Measurements from ENCODE around the gene CLSTN2. TPM values are rescaled to one million over a fixed set of nuclear protein-coding genes. Genes with fewer than 3 reads are reported as not detected.

CLSTN2 gene
- total RNA-seq, 1 experiment from 2014 or later: 0.68 TPM

DNA sequence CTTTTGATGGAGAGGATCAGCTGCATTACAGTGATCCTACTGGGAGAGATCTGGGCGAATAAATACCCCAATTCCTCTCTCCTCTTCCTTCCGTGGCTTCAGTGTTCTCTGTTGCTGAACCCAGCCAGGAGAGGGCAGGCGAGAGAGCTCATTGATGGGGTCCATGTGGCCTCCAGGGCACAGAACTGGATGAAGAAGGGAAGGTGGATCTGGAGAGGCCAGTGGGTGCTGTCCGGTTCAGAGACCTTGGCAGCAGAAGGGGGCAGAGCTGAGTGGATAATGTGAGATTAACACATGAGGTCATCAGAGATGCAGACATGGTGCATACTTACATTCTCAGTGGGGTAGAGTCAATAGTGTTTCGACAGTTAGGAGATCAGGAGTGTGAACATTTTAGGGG lies 193.6 kb downstream of the CLSTN2 start:
- no peak overlapping the region for H2AK5ac ChIP-seq (ENCODE audit: insufficient read length, low read length)
- no peak overlapping the region for H2BK15ac ChIP-seq (ENCODE audit: low read depth, low read length)
- no peaks in the 10 kb centered on the region for H3K27me3 ChIP-seq (ENCODE audit: insufficient read depth, low read length)
- no peaks in the 10 kb centered on the region for H3K23me2 ChIP-seq (ENCODE audit: insufficient read length, low read depth, low read length, poor library complexity, severe bottlenecking)
- H3K56ac ChIP-seq (ENCODE audit: insufficient read length, low read depth, low read length): no peak overlapping the region
- H3K36me3 Mint-ChIP-seq (ENCODE audit: insufficient read depth in 1 of 3, low read depth in 3 of 3): no peaks in the 10 kb centered on the region
- H3K23ac ChIP-seq (ENCODE audit: insufficient read length, low read depth, low read length): no peak overlapping the region
- H2AFZ ChIP-seq (ENCODE audit: low read length): no peak overlapping the region
- no peak overlapping the region for H3K18ac ChIP-seq (ENCODE audit: insufficient read length, low read depth, low read length)
- no peak overlapping the region for H2BK5ac ChIP-seq (ENCODE audit: insufficient read length, low read length)
- H3K79me2 ChIP-seq (ENCODE audit: insufficient read depth, low read length): no peaks in the 10 kb centered on the region
- H2BK120ac ChIP-seq (ENCODE audit: low read depth, low read length, poor library complexity, severe bottlenecking): no peak overlapping the region
- peaks cover 13 to 14% of the 10 kb centered on the region in 2 experiments for H3K4me1 Mint-ChIP-seq
- peaks cover 4% of the 10 kb centered on the region; the same call in 1 of the 2 replicates for H3K27me3 Mint-ChIP-seq (ENCODE audit: low read depth)
- no peaks in the 10 kb centered on the region for H3K9me3 ChIP-seq (ENCODE audit: control insufficient read depth, low read depth, low read length)
- no peak overlapping the region for H3K4me2 ChIP-seq (ENCODE audit: insufficient read depth, insufficient read length, low read length)
- no peak overlapping the region for H4K5ac ChIP-seq (ENCODE audit: insufficient read length, low read depth, low read length)
- H2BK12ac ChIP-seq (ENCODE audit: insufficient read length, low read depth, low read length): no peak overlapping the region
- no peak overlapping the region for H3K9ac ChIP-seq (ENCODE audit: extremely low read depth, insufficient read length, low read length)
- no CpG with 5 or more reads among the region's 5 CpGs for WGBS (ENCODE audit: extremely low coverage, insufficient read length, low lambda C conversion rate)
- no peaks in the 10 kb centered on the region for H3K9me3 Mint-ChIP-seq
- no peaks in the 10 kb centered on the region for H3K79me1 ChIP-seq (ENCODE audit: insufficient read depth, low read depth, low read length, poor library complexity, severe bottlenecking)
- no peaks in the 10 kb centered on the region for H4K20me1 ChIP-seq (ENCODE audit: control insufficient read depth, insufficient read depth, insufficient read length)
- TF ChIP-seq, protein P1, sequence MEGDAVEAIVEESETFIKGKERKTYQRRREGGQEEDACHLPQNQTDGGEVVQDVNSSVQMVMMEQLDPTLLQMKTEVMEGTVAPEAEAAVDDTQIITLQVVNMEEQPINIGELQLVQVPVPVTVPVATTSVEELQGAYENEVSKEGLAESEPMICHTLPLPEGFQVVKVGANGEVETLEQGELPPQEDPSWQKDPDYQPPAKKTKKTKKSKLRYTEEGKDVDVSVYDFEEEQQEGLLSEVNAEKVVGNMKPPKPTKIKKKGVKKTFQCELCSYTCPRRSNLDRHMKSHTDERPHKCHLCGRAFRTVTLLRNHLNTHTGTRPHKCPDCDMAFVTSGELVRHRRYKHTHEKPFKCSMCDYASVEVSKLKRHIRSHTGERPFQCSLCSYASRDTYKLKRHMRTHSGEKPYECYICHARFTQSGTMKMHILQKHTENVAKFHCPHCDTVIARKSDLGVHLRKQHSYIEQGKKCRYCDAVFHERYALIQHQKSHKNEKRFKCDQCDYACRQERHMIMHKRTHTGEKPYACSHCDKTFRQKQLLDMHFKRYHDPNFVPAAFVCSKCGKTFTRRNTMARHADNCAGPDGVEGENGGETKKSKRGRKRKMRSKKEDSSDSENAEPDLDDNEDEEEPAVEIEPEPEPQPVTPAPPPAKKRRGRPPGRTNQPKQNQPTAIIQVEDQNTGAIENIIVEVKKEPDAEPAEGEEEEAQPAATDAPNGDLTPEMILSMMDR (conservative IDR thresholded peaks at IDR 0.05): peak; percentile 80
- no peaks in the 10 kb centered on the region for H3K4me1 ChIP-seq (ENCODE audit: insufficient read depth, low read length)
- H3K27ac Mint-ChIP-seq: peak overlapping the region in 1 of 3 experiments; percentile 61; a peak in 1 of 7 replicates
- no peak overlapping the region for H3K14ac ChIP-seq (ENCODE audit: insufficient read depth, low read length)
- H4K91ac ChIP-seq (ENCODE audit: insufficient read length, low read depth, low read length): no peak overlapping the region
- H3K4me3 Mint-ChIP-seq: no peak overlapping the region
- DNase-seq: peak; percentile 79
- H4K8ac ChIP-seq (replicated peaks; ENCODE audit: insufficient read length, low read depth, low read length): no peak overlapping the region
- no peak overlapping the region for H3T11ph ChIP-seq (ENCODE audit: low read length)
- no peak overlapping the region for H3K4ac ChIP-seq (ENCODE audit: low read depth, low read length)
- H2BK20ac ChIP-seq (ENCODE audit: low read depth, low read length, poor library complexity, severe bottlenecking): no peak overlapping the region
- H3K27ac ChIP-seq (ENCODE audit: insufficient read length, low read depth, low read length): no peak overlapping the region

Data from H9 (cell line).